HG02943 (cell line): ENCODE results near the gene RYR2.
"Not testable (repeated sequence)": the region's sequence is repeated elsewhere in the genome, so short reads cannot be mapped to it uniquely, and the experiment has no call there.

Source experiments
- ATAC-seq: cut with Tn5 transposase; IDR thresholded peaks from one replicate; pipeline ENCODE4 v1.9.1; 2021; ENCODE audit warnings: mild to moderate bottlenecking, low read depth, moderate library complexity; ENCODE audit not compliant: unreplicated experiment

RYR2 gene

GRCh38 chr1:237309595-237310118 lies 267.7 kb downstream of the RYR2 start:
- ATAC-seq = no peak

GRCh38 chr1:237316352-237316751 lies 274.4 kb downstream of the RYR2 start:
- ATAC-seq = no peak

GRCh38 chr1:237318748-237319147 lies 276.8 kb downstream of the RYR2 start:
- ATAC-seq = no peak

GRCh38 chr1:237320890-237321289 lies 278.9 kb downstream of the RYR2 start:
- ATAC-seq = no peak

GRCh38 chr1:237324226-237324625 lies 282.2 kb downstream of the RYR2 start:
- ATAC-seq = no peak

- ATAC-seq = no peak
These were observed 285.1 kb downstream of the RYR2 start for GRCh38 chr1:237327061-237327460.

GRCh38 chr1:237340892-237341291 lies 298.9 kb downstream of the RYR2 start:
- ATAC-seq = no peak

- ATAC-seq = no peak
These were observed 299.4 kb downstream of the RYR2 start for GRCh38 chr1:237341391-237341790.

GRCh38 chr1:237342730-237343129 lies 300.7 kb downstream of the RYR2 start:
- ATAC-seq = no peak

GRCh38 chr1:237352747-237353146 lies 310.8 kb downstream of the RYR2 start:
- no peak for ATAC-seq

- no peak for ATAC-seq
These were observed 311.9 kb downstream of the RYR2 start for GRCh38 chr1:237353918-237354317.

- ATAC-seq = no peak
These were observed 313.0 kb downstream of the RYR2 start for GRCh38 chr1:237355022-237355421.

GRCh38 chr1:237358555-237358954 lies 316.6 kb downstream of the RYR2 start:
- ATAC-seq = no peak

- no peak for ATAC-seq
These were observed 325.8 kb downstream of the RYR2 start for GRCh38 chr1:237367758-237368157.

GRCh38 chr1:237371477-237371876 lies 329.5 kb downstream of the RYR2 start:
- not testable (repeated sequence) for ATAC-seq

GRCh38 chr1:237383791-237384190 lies 341.8 kb downstream of the RYR2 start:
- no peak for ATAC-seq

- no peak for ATAC-seq
These were observed 342.2 kb downstream of the RYR2 start for GRCh38 chr1:237384213-237384612.

GRCh38 chr1:237386362-237387143 lies 344.6 kb downstream of the RYR2 start:
- no peak for ATAC-seq

- ATAC-seq = no peak
These were observed 345.1 kb downstream of the RYR2 start for GRCh38 chr1:237387144-237387505.

GRCh38 chr1:237390823-237391222 lies 348.8 kb downstream of the RYR2 start:
- no peak for ATAC-seq

- ATAC-seq = no peak
These were observed 351.6 kb downstream of the RYR2 start for GRCh38 chr1:237393632-237394031.

- ATAC-seq = no peak
These were observed 352.3 kb downstream of the RYR2 start for GRCh38 chr1:237394281-237394680.
